CD4-positive, alpha-beta T cell treated with Interleukin-4 for 4 hours (primary cell): Measurements from ENCODE around the gene MAPK8IP1.
"Not testable (repeated sequence)": the region's sequence is repeated elsewhere in the genome, so short reads cannot be mapped to it uniquely, and the experiment has no call there.

ENCODE experiments used
- DNase-seq: peaks from one replicate; pipeline ENCODE4 v3.0.0-alpha.2; 2020

Gene MAPK8IP1

GRCh38 chr11:45885274-45885920, at the start of gene MAPK8IP1:
Gene MAPK8IP1 (plus strand): TSS chr11:45885651. CDS start chr11:45885821, 170 bp downstream.
- DNase-seq: peak; percentile 31

- no peak for DNase-seq
Measured at GRCh38 chr11:45839204-45839603, 46.2 kb upstream of the MAPK8IP1 start.

GRCh38 chr11:45840251-45840650, 45.2 kb upstream of the MAPK8IP1 start:
- DNase-seq: not testable (repeated sequence)

GRCh38 chr11:45843158-45843924, 42.1 kb upstream of the MAPK8IP1 start:
- DNase-seq: peak; percentile 95

- DNase-seq: no peak
Measured at GRCh38 chr11:45844822-45845578, 40.5 kb upstream of the MAPK8IP1 start.

GRCh38 chr11:45846174-45846675, 39.2 kb upstream of the MAPK8IP1 start:
- DNase-seq: no peak

GRCh38 chr11:45846974-45847910, 38.2 kb upstream of the MAPK8IP1 start, which contains the start of gene CRY2:
Gene CRY2 (plus strand): TSS chr11:45847475. CDS start chr11:45847491, 16 bp downstream.
- peak; percentile 97 for DNase-seq

GRCh38 chr11:45847911-45848316, 37.5 kb upstream of the MAPK8IP1 start:
- peak; percentile 44 for DNase-seq

GRCh38 chr11:45848654-45849081, 36.8 kb upstream of the MAPK8IP1 start:
- no peak for DNase-seq

- DNase-seq: no peak
Measured at GRCh38 chr11:45850446-45850845, 35.0 kb upstream of the MAPK8IP1 start.

- no peak for DNase-seq
Measured at GRCh38 chr11:45851228-45851627, 34.2 kb upstream of the MAPK8IP1 start.

- DNase-seq: no peak
Measured at GRCh38 chr11:45852018-45852711, 33.3 kb upstream of the MAPK8IP1 start.

- DNase-seq: no peak
Measured at GRCh38 chr11:45852712-45853101, 32.7 kb upstream of the MAPK8IP1 start.

GRCh38 chr11:45853332-45854219, 31.9 kb upstream of the MAPK8IP1 start:
- no peak for DNase-seq

- no peak for DNase-seq
Measured at GRCh38 chr11:45855308-45855707, 30.1 kb upstream of the MAPK8IP1 start.

- no peak for DNase-seq
Measured at GRCh38 chr11:45856044-45856468, 29.4 kb upstream of the MAPK8IP1 start.

GRCh38 chr11:45857961-45858474, 27.4 kb upstream of the MAPK8IP1 start:
- no peak for DNase-seq

- no peak for DNase-seq
Measured at GRCh38 chr11:45858751-45859398, 26.6 kb upstream of the MAPK8IP1 start.

- DNase-seq: no peak
Measured at GRCh38 chr11:45859661-45860140, 25.8 kb upstream of the MAPK8IP1 start.
